T-helper 2 cell treated with Interferon-gamma antibody and Interleukin-4, amounts not matched to agents 100 ng/mL and 5 ng/mL, for 36 hours (primary cell): ENCODE data around the gene SLC26A9. TPM values are rescaled to one million over a fixed set of nuclear protein-coding genes. Genes with fewer than 3 reads are reported as not detected.
"Not testable (repeated sequence)": the region's sequence is repeated elsewhere in the genome, so short reads cannot be mapped to it uniquely, and the experiment has no call there.

ENCODE experiments used
- intact Hi-C: fragments of 100-400 bp; cut with micrococcal nuclease; formaldehyde crosslinking; loops from one replicate; pipeline ENCODE4 v1.15.1; 2023
- total RNA-seq: library from RNA; stranded (reverse); gene quantifications from 2 replicates; pipeline ENCODE4 v1.2.3, GENCODE V29; 2022

Gene SLC26A9
- total RNA-seq, 1 donor from 2014 or later = not detected

DNA sequence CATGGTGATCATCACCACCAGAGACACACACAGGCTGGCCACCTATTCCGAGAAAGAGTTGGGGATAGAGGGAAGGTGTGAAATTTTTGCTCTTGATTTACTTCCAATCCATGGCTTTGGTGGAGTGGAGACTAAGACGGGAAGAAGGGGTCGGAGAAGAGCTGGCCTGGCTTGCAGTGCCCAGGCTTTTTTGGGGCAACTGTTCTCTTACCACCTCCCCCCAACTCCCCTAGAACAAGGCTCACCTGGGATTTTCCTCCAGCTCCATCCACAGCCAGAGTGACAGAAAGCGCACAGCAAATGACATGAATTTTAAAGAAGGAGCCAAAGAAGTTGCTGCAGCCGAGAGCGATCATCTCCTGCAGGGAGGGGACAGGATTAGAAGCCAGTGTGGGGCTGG lies 16.0 kb downstream of the SLC26A9 start:
- intact Hi-C loops = no loop called here

DNA sequence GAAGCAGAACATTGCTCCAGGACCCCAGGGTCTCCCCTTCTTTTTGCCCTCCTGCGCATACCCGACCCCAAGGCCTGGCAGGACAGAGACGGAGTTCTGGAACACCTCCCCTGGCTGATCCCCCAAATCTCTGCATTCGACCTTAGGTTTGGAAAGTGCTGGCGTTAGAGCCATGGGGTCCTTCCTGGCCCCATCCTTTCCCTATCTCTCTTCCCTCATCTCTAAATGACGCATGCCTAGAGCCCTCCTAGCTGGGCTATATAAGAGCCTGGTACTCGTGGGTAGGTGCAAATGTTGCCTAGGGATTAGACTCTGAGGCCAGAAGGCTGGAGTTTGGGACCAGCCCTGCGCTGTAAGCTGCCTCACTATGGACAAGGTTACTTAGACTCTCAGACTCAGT lies 16.6 kb downstream of the SLC26A9 start:
- intact Hi-C loops = no loop called here

DNA sequence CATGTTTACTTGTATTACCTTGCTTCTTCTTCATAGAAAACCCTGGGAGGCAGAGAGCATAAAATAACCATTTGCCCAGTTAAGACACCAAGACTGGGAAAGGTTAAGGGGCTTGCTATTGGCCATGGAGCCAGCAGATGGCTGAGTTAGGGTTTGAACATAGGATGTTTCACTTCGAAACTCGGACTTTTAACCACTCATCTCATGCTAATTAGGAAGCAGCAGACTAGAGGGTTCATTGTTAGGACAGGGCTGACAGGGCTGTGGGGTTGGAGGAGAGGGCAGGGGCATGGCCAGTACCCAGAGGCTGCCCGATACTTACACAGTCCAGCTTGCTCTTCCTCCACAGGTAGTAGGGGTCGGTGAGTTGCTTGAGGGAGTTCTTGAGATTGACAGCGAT lies 17.0 kb downstream of the SLC26A9 start:
- intact Hi-C loops = no loop called here

DNA sequence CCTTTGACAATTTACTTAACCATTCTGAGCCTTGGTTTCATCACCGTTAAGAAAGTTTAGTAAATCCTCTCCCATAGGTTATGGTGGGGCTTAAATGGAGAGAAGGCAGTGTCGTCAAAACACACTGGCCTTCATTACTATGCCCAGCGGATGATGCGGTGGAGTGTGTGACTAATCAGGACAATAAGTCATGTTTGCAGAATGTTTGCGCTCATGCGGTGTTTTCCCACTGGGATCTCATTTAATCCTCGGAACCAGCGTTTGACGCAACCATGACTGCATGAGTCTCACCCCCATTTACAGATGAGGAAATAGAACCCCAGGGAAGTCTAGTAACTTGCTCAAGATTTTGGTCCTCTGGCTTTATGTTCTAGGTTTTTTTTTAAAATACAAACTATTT lies 17.5 kb downstream of the SLC26A9 start:
- intact Hi-C loops = no loop called here

DNA sequence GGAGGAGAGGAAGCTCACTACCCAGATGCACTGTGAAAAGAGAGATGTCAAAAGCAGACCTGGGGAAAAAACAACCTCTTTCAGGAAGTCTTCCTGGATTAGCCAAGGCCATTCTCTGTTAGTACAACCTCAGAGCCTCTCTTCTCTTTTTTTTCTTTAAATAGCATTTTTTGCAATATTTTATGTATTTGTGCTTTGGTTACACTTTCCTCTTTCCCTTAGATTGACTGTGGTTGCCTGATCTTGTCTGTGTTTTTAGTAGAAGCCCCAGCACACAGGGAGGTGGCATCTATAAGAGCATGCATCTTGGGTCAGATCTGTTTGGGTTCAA lies 18.8 kb downstream of the SLC26A9 start:
- intact Hi-C loops = no loop called here

DNA sequence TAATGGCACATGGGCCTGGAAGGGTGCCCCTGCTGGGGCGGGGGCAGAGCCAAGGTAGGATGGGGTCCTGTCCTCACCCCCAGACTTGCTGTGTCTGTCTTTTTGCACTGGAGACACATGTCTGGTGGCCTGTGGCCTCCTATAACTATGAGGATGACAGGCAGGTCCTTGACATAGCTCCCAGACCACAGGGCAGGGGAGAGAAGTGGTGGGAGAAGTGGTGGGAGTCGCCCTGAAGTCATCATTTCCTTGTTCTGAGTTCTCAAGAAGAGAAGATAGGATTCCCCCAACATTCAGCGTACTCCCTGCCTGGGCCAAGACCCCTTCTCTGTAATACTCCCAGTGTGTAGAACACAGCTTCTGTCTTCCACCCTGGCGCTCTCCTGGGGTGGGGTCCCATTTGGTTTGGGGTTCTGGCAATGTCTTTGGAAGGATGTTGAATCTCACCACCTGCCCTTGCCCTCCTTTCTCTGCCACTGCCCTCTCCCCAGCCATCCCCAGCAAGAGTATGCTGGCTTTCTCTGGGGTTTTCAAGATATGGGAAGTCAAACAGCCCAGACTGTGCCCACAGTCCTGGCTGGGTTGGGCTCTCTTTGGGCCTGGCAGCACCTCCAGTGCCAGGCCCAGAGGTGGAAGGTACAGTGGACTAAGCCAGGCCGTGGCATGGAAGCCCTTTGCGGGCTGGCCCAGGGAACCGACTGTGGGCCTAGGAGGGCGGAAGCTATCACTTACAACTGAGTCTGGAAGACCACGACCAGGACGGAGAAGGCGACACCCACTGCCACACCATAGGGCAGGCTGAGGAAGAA lies 19.4 kb downstream of the SLC26A9 start:
- intact Hi-C loops = no loop called here

DNA sequence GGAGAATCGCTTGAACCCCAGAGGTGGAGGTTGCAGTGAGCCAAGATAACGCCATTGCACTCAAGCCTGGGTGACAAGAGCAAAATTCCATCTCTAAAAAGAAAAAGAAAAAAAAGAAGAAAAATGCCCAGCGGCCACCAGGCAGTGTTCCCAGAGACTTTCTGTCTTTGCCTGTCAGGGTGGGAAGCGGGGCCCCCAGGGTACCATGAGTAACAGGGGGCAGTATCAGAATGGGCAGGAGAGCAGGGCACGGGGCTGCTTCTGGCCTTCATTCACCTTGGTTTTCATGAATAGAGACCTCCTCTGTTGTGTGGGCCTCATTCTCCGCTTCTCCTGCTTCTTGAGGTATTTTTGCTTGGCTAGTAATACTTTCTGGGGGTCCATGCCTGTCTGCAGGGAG lies 20.4 kb downstream of the SLC26A9 start:
- intact Hi-C loops = no loop called here

DNA sequence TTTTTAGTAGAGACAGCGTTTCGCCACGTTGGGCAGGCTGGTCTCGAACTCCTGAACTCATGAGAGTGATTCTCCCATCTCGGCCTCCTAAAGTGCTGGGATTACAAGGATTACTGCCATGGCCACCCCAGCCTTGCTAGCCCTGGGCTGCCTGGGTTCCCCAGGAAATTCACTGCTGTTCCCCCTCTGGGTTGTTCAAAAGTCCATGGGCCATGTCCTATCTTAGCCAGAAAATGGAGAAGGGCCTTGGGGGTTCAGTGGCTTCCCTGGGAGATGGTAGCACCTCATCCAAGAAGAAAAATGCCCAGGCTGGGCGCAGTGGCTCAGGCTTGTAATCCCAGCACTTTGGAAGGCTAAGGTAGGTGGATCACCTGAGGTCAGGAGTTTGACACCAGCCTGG lies 20.9 kb downstream of the SLC26A9 start:
- intact Hi-C loops = no loop called here

DNA sequence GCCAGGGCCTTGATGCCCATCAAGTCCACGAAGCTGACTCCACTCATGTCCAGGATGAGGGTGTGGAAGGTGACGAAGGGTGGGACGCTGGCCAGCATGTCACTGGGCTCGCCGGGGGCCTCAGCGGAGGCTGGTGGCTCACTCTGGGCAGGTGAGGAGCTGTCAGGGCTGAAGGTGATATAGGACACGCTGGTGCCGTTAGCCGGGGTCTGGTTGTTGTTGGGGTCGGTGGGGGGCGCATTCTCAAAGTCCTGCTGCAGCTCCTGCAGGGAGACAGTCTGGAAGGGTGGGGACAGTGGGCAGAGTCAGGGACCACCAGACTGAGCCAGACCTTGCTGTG lies 21.7 kb downstream of the SLC26A9 start:
- intact Hi-C loops = no loop called here

DNA sequence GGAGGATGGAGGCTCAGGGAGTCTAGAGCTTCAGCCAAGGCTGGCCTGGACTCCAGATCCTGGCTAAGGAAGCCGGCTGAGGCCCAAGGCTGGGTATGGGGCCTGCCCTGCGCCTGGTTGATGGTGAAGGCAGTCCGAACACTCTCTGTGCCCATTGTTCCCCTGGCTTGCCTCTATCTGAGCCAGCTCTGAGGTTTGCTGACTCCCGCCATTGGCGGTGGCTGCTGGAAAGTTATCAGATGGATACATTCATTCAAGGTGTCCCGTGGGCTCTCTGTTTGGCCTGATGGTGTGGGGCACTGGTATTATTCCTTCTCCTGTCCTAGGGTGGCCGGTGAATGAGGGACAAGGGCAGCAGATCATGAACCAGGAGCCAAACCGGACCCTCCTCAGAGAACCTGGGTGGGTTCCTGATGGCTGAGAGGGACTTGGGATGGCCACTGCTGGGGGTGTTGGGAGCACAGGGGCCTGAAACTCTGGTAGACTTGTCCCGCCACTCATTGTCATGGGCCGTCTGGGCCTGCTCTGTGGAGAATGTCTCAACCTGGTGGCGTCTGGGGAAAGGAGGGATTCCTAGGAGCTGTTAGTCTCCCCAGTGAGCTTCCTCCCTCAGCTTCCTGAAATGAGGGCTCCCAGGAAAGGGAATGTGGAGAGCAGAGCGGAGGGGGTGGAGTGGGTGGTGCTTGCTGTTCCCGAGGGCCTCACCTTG lies 22.2 kb downstream of the SLC26A9 start:
- intact Hi-C loops = no loop called here

DNA sequence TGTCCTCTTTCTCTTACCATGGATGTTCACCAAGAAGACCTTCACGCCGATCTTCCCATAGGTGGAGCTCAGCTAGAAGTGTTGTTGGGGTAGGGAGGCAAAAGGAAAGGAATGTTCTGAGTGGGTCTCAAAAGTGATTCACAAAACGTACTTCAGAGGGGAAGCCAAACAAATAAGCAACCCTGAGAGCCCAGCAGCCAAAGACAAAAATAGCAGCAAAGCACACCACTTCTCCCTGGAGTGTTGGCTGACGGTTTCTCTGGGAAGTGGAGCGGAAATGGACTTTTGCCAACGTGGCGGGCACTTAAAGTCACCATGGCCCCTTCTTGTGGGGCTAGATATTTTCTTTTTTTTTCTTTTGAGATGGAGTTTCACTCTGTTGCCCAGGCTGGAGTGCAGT lies 23.1 kb downstream of the SLC26A9 start:
- intact Hi-C loops = no loop called here

DNA sequence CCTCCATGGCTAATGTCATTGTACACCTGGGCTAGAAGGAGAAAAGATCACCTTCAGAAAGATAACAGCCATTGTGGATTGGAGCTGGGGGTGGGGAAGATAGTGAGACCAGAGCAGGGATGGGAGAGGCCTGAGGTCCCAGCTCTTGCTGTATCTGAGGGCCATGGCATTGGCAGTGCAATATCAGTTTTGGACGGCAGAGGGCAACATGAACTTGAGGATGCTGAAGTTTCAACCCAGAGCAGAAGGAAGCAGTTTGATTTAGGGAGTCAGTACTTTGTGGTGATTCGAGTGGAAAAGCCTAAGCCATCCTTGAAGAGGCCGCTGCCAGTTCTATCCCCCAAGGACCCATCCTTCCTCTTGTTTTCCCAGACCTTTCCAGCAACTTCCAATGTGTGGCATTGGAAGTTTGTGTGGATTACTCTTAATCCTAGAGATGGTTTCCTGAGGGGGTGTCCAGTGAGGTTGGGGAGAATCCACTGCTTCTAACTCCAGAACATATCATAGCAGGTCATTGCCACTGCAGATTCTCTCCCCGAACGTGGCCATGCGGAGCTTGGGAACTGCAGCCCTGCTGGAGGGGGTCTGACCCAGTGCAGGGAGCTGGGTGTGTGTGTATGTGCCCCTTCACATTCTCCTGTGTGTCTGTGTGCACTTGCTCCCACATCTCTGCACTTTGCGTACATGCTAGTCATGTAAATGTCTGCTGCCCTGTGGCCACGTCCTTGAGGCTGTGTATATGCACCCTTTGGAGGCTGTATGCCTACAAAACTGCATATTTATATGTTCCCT lies 24.1 kb downstream of the SLC26A9 start:
- intact Hi-C loops = loop anchor here (1.0 to 2.0 kb wide), 4 partner anchors 58 to 260 kb away; no protein-coding TSS in a partner anchor

DNA sequence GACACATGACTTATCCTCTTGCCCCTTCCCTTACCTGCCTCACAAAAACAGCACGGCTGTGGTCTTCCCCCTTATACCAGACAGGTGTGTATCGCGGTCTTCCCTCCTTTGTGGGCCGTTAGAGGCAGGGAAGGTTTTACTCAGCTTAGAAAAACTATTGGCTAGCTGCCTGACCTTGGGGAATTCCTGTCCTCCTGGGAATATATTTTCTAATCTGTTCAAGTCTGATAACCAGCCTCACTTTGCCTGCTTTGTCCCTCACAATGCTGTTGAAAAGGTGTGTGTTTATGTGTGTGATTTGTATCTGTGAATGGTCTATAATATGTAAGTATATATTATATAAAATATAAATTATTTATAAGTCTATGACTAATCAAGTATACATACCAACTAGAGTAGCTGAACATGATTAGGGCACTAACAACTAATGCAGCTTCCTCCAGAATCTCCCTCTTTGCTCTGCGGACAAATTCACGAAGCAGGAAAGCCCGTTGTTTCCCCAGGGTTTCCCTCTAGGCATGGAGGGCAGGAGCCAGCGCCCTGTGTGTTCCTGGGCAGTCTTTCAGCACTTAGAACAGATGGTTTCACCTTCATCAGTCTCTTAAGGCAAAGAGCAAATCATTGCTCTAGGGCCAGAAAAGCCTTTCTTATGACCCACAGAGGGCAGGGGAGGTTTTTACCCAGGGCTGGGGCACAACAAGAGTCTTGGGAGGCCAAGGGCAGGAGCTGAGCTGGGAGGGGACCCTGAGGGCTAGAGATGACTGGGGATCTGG lies 25.6 kb downstream of the SLC26A9 start:
- intact Hi-C loops = loop anchor here (2.0 kb wide), 2 partner anchors 127 to 259 kb away; no protein-coding TSS in a partner anchor

DNA sequence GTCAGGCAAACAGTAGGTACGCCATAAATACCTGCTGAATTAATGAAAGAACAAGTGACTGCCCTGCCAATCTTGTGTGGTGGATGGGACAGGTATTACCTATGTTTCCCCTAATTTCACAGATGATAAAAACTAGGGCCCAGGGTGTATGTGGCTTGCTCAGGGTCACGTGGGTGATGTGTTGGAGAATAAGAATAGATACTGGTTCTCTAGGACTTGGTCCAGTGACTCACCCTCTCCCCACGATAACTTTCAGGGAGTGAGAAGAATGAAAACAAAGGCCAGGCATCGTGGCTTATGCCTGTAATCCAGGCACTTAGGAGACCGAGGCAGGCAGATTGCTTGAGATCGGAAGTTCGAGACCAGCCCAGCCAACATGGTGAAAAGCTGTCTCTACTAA lies 26.7 kb downstream of the SLC26A9 start:
- intact Hi-C loops = no loop called here

DNA sequence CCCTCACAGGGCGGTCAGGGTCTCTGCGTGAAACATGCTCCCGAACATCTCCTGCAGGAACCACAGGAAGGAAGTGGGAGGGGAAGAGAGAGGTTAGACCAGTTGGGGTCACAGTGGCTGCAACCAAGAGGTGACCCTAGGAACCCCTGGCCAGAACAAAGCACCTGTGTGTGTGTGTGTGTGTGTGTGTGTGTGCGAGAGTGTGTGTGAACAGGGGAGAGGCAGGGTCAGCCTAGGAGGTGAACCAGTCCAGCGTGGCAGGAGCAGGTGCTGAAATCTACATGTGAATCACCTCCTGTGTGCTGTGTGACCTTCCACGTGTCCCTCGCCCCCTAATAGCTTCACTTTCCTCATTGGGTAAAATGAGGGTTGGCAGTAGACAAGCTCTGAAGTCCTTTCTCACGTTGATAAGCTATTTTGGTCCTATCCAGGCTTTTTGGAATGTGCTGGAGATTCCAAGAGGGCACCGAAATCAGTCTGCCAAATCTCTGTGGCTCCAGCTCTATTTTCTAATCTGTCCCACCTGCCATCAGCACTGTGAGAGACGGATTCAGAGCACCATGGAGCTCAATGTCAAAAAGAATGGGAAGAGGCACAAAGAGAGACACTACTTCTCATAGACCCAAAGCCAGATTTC lies 27.8 kb downstream of the SLC26A9 start:
- intact Hi-C loops = no loop called here

DNA sequence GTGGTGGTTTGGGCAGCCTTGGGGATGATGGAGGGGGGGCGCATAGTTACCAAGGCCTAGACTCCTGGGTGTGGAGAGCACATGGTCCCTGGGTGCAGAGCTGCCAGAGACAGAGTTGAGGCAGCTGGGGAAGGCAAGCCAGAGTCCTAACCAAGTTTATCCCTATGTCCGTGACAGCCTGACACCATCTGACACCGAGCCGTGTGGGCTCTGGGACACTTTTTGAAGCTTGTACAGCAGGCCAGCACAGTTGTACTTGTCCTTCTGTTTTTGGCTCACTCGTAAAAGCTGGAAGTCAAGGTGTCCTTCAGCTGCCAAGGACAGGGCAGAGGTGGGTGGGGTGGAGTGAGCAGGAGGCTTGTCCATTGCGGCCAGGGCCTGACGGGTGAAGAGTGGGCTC lies 28.5 kb downstream of the SLC26A9 start:
- intact Hi-C loops = no loop called here

DNA sequence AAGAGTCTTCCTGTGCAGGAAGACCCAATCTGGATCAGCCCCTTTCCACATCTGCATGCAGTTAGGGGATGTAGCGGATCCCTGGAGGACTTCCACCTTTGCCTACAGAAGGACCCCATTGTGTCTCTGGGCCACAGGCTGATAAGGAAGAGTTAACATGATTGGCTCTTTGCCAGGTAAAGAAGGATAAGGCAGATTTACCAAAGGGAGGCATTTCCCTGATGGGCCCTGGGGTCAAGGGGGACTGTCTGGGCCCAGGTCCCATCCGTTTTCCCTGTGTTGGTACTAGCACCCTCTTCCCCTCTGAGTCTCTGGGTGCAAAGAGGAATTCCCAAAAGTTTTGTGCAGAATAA lies 29.1 kb downstream of the SLC26A9 start:
- intact Hi-C loops = no loop called here

DNA sequence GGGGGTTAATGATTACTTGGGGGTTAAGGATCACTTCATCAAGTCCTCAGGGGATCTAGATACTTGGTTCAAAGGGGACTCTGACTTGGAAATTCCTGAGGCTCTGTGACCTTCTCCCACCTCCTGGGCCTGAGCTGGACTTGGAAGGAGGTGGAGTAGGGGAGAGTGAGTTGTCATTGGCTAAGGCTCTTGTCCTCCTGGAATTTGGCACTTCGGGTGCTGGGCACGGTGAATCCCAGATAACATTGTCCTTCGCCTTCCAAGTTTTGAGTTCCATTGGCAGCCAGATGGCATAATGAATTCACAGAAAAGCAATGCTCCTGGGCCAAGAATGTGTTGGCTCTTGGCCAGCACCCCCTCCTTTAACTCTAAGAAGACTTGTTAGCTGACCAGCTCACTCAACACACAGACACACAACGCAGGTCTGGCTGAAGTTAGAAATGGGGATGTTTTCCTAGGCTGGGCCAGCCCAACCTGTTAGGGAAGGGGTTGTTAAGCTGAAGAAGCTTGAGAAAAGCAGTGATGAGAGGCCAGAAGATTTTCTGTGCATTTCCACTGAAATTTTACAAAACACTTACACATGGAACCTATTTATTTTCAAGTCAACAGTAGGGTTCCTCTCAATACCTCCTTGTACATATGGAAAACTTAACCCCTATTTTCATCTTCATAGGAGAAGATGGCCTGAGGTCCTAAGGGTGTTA lies 29.7 kb downstream of the SLC26A9 start:
- intact Hi-C loops = no loop called here

DNA sequence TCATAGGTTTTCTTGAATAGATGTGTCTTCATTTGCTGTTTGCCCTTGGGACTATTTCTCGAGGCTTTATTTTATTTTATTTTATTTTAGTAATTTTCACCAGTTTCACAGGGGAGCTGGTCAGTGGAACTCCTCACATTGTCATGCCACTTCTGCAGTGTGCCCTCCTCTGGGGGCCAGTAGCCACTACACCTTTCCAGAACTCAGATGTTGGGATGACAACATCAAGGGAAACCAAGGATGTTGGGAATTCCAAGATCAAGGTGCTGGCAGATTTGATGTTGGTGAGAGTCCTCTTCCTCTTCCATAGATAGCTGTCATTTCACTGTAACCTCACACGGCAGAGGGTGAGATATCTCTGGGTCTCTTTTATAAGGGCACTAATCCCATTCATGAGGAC lies 35.5 kb downstream of the SLC26A9 start:
- intact Hi-C loops = loop anchor here (2.0 kb wide), 1 partner anchor 117 kb away; no protein-coding TSS in a partner anchor

DNA sequence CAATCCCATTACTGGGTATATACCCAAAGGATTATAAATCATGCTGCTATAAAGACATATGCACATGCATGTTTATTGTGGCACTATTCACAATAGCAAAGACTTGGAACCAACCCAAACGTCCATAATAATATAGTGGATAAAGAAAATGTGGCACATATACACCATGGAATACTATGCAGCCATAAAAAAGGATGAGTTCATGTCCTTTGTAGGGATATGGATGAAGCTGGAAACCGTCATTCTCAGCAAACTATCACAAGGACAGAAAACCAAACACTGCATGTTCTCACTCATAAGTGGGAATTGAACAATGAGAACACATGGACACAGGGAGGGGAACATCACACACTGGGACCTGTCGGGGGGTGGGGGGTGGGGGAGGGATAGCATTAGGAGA lies 38.2 kb downstream of the SLC26A9 start:
- intact Hi-C loops = not testable (repeated sequence)
